ENCODE results near the gene FAM200B. TPM values are rescaled to one million over a fixed set of nuclear protein-coding genes. Genes with fewer than 3 reads are reported as not detected.

Gene FAM200B
- total and polyA plus RNA-seq, 2 of the 4 experiments (the other 2 are of a cell fraction): 16.7 to 18.5 TPM

DNA sequence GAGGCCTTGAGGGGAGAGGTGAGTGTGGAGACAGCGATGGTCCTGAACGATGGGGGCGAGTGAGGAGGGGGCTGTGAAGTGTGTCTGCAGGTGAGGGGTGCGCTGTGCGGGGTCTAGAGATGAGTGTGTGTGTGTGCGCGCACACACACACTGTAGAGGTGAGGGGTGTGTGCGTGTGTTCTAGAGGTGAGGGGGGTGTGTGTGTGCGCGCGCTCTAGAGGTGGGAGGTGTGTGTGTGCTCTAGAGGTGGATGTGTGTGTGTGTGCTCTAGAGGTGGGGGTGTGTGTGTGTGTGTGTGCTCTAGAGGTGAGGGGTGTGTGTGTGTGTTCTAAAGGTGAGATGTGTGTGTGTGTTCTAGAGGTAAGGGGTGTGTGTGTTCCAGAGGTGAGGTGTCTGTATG lies 21.8 kb downstream of the FAM200B start:
- BruUV-seq (replicated peaks): no TSS peak
- Histone ChIP-seq H3K14ac (replicated peaks; ENCODE audit: low read depth, low read length) (no peak overlapping the region), H3K79me1 (ENCODE audit: low read depth in 1 of 2, low read length in 2 of 2) (0 out of 4 replicates have a peak, but pooled peaks cover 0 to 3% of the 10 kb centered on the region in 2 experiments), H3K9ac (ENCODE audit: low read depth, low read length) (0 out of 2 replicates have a peak overlapping the region, but pooled peaks have one; percentile 67), H3K18ac (ENCODE audit: low read depth, low read length) (no peak overlapping the region), H3K27ac (ENCODE audit: insufficient read depth, low read length) (no peak overlapping the region), H2BK20ac (ENCODE audit: low read depth, low read length) (0 out of 2 replicates have a peak overlapping the region, but pooled peaks have one; percentile 23), H4K20me1 (ENCODE audit: insufficient read depth, low read length) (no peaks in the 10 kb centered on the region), H2AFZ (replicated peaks; ENCODE audit: low read length, poor library complexity) (peak overlapping the region; percentile 90), H2AK5ac (ENCODE audit: low read depth, low read length) (peak overlapping the region; percentile 62), H4K8ac (ENCODE audit: low read depth in 2 of 2, low read length in 2 of 2) (peak overlapping the region in 1 of 2 experiments; percentile 94; a peak in 3 of 4 replicates), H3K23ac (ENCODE audit: low read depth, low read length) (peak overlapping the region; percentile 34; the same call in 1 of the 2 replicates), H3K4me3 (ENCODE audit: insufficient read depth, low read depth, low read length) (peak overlapping the region; percentile 39; the same call in 1 of the 2 replicates), H3K9me3 (ENCODE audit: control insufficient read depth, insufficient read depth, low read length) (no peaks in the 10 kb centered on the region), H2BK120ac (ENCODE audit: low read depth, low read length) (peak overlapping the region; percentile 72), H4K91ac (ENCODE audit: insufficient read depth, low read depth, low read length) (0 out of 2 replicates have a peak overlapping the region, but pooled peaks have one; percentile 11), H3K27me3 (ENCODE audit: control insufficient read depth, insufficient read depth, low read length) (no peaks in the 10 kb centered on the region), H2BK15ac (ENCODE audit: low read depth, low read length) (no peak overlapping the region), H2AK9ac (replicated peaks; ENCODE audit: low read depth, low read length, poor library complexity) (peak overlapping the region; percentile 33), H3K36me3 (ENCODE audit: control insufficient read depth, insufficient read depth, low read length) (no peaks in the 10 kb centered on the region), H4K5ac (ENCODE audit: low read depth, low read length) (no peak overlapping the region), H3K4me1 (ENCODE audit: control insufficient read depth, insufficient read depth, low read length) (no peaks in the 10 kb centered on the region; the same call in 1 of the 2 replicates), H3K4me2 (ENCODE audit: low read depth, low read length) (peak overlapping the region; percentile 44; the same call in 1 of the 2 replicates), H2BK5ac (ENCODE audit: low read depth, low read length, poor library complexity, severe bottlenecking) (peak overlapping the region; percentile 20), H3K56ac (ENCODE audit: extremely low read depth, insufficient read depth, low read length) (no peak overlapping the region), H3K4ac (ENCODE audit: low read depth, low read length) (peak overlapping the region; percentile 80; the same call in 1 of the 2 replicates), H3K9me1 (ENCODE audit: insufficient read depth, low read length) (peaks cover 11% of the 10 kb centered on the region)
- dilution Hi-C loops (cut with HindIII; ENCODE audit: low sequenced_read_pairs, unreplicated experiment) (no loop called here), in situ Hi-C loops (cut with MboI; ENCODE audit: low sequenced_read_pairs) (no loop called here), intact Hi-C loops (cut with micrococcal nuclease) (no loop called here)
- CTCF ChIA-PET: no interaction called here
- ATAC-seq (ENCODE audit: low read depth): no peak
- no peak for TF ChIP-seq FOS (IDR thresholded peaks at IDR 0.05; ENCODE audit: low read depth, low read length)
- 69% methylated on average over 11 of the region's 11 CpGs; no CpG with 5 or more reads in 1 of the 2 experiments for WGBS, 2 experiments (ENCODE audit: extremely low coverage in 2 of 2, insufficient read length in 1 of 2)
- no peak for DNase-seq
- POLR2A ChIA-PET (ENCODE audit: unreplicated experiment): no interaction called here

All from IMR-90 (cell line).